NK-92 (cell line): ENCODE data around the gene SRGAP2B.
"Not testable (repeated sequence)": the region's sequence is repeated elsewhere in the genome, so short reads cannot be mapped to it uniquely, and the experiment has no call there.

Experiments used
- DNase-seq: peaks from one replicate; lab custom pipeline; 2025; ENCODE audit not compliant: unreplicated experiment; lab: John Stamatoyannopoulos, UW

The SRGAP2B gene

GRCh38 chr1:144913977-144914734 lies 181.0 kb downstream of the SRGAP2B start:
- not testable (repeated sequence) for DNase-seq

DNA sequence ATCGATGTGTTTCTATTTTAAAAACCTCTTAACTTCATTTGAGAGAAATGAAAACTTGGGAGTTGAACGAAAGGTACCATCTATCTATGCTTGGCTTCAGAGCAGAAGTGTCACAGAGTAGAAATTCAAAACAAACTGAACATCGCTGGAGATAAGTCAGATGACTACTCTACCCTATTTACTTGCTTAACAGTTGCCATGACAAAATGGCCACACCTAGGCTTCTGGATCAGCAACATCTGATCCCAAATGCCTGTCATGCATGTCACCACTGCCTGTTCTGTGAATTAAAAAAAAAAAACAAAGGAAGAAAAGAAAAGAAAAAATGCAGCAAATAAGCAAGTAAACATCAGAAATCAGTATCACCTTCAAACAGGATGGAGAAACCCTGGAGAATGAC lies 181.7 kb downstream of the SRGAP2B start:
- not testable (repeated sequence) for DNase-seq

DNA sequence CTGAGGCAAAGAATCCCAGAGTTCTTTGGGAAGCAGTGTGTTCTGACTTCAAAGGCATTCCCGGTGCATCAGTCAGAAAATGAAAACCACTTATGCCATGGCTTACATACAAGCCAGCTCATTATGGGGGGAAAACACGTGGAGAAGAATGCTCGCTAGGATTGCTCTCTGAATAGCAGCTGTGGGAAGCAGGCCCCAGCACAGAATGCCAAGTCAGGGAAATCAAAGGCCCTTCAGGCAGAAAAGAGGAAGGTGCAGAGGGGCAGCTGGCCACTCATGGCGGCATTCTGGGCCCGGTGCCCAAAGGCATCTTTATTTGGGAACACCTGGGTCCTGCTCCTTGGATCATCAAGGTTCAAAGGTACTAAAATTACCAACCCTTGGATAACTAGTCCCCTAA lies 184.4 kb downstream of the SRGAP2B start:
- not testable (repeated sequence) for DNase-seq

DNA sequence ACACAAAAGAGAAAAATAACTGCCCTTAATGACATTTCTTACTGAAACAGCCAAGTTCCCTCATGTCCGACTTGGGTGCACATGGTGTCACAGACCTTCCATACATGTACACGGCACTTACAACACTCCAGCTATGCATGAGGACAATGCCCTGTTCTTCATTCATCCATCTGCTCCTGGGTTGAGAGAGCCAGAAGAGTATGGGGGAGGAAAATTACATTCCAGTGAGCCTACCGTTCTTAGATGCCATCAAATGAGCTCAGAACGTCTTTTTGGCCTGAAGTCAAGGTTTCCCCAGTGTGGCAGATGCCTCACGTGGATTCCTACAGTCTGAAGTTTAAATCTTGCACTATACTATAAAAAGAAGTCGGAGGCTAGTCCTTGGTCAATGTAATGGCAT lies 194.3 kb downstream of the SRGAP2B start:
- not testable (repeated sequence) for DNase-seq

- not testable (repeated sequence) for DNase-seq
These were observed 200.5 kb downstream of the SRGAP2B start for GRCh38 chr1:144894454-144895201.

DNA sequence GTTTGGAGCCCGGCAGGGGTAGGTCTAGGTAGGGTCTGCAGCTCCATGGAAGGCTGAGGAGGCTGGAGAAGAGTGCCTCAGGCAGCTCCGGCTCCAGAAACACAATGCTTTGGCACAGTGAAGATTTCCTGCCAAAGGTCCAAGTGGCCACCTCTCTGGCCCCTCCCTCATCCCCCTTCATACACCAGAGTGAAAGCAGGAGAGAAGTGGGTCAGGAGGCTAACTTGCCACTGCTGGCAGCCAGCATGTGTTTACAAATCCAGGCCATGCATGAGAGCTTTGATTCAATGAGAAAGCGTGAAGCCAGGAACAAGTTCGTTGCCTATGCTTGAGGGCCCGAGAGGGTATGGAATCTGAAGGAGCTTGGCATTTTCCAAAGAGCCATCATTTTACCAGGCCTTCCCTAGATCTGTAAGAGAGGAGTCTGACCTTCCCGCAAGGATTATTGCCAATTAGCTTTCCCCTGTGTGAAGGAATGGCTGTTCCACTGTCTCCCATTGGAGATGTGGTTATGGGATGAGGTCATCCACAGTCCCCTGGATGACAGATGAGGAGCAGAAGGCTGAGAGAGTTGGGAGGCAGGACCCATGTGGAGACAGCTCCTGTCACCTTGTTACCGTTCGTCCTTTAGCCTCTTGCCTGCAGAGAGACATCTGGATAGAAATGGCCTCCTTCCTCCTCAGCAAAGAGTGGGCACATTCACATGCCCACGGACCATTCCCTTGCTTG lies 201.3 kb downstream of the SRGAP2B start:
- not testable (repeated sequence) for DNase-seq

GRCh38 chr1:144893062-144893461 lies 202.1 kb downstream of the SRGAP2B start:
- DNase-seq = not testable (repeated sequence)

DNA sequence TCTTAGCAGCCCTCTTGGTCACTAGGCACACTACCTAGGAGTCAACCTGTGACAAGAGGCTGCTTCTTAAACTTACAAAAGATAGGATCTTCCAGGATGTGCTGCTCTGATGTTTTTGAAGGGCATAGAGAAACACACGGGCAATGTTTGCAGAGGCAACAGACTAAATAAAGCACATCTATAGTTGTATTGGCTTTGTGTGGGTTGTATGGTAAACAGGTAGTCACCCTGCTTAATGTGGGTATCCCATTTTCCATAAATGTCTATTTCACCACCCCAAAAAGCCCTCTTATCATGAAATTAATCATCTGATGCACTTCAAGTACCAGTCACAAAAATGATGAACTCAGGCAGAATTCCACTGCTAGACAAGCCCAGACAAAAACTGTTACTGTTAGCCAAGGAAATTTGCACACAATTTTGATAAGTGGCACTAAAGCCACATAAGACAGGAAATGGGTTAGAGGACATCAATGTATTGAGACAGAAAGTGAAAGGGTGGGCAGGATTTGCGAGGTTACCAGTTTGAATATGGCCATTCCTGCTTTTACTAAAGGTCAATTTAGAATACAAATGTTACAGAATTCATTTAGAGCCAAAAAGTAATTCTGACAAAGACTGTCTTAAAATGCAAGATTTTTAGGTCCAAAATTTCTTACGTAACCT lies 205.5 kb downstream of the SRGAP2B start:
- DNase-seq = not testable (repeated sequence)

DNA sequence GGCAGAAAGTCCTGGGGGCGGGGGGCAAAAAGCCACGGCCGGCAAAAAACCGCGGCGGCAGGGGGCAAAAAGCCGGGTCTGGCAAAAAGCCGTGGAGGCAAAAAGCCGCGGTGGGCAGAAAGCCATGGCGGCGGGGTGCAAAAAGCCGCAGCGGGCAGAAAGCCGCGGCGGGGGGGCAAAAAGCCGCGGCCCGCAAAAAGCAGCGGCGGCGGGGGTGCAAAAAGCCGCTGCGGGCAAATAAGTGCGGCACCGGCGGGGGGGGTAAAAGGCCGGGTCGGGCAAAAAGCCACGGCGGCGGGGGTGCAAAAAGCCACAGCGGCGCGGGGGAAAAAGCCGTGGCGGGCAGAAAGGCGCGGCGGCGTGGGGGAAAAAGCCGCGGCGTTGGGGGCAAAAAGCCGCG lies 212.1 kb downstream of the SRGAP2B start:
- not testable (repeated sequence) for DNase-seq

DNA sequence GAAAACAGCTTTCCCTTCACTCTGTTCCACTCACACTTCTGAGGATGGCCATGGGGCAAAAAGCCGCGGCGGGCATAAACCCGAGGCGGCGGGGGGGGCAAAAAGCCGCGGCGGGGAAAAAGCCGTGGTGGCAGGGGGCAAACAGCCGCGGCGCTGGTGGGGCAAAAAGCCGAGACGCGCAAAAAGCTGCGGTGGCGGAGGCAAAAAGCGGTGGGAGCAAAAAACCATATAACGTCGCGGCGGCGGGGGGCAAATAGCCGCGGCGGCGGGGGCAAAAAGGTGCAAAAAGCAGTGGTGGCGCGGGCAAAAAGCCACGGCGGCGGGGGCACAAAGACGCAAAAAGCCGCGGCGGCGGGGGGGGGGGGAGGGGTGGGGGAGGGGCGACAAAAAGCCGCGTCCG lies 212.8 kb downstream of the SRGAP2B start:
- DNase-seq = not testable (repeated sequence)

DNA sequence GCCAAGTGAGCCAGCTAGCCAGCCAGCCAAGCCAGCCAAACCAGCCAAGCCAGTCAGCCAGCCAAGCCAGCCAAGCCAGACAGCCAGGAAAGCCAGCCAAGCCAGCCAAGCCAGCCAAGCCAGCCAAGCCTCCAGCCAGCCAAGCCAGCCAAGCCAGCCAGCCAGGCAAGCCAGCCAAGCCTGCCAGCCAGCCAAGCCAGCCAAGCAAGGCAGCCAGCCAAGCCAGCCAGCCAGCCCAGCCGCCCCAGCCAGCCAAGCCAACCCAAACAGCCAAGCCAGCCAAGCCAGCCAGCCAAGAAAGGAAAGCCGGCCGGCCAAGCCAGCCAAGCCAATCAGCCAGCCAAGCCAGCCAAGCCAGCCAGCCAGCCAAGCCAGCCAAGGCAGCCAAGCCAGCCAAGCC lies 236.5 kb downstream of the SRGAP2B start:
- not testable (repeated sequence) for DNase-seq
